Vagina (tissue), 2 donors: ENCODE data around the gene FSTL4. TPM values are rescaled to one million over a fixed set of nuclear protein-coding genes. Genes with fewer than 3 reads are reported as not detected.

Experiments
- DNase-seq, 2 donors: peaks; one replicate each; pipeline ENCODE4 v3.0.0-alpha.2; 2017; ENCODE audit errors: extremely low spot score in 2 of 2
- H3K27ac ChIP-seq: fragments of 200-600 bp; sonication (generic); one replicate; pipeline ENCODE4 v1.5.1; 2019
- H3K27me3 ChIP-seq: fragments of 200-600 bp; sonication (generic); one replicate; pipeline ENCODE4 v1.5.1; 2019
- H3K36me3 ChIP-seq, 2 donors: fragments of 200-600 bp; sonication (generic); one replicate each; pipeline ENCODE4 v1.5.1; 2017 to 2019
- H3K4me1 ChIP-seq: fragments of 200-600 bp; sonication (generic); one replicate; pipeline ENCODE4 v1.5.1; 2019
- H3K4me3 ChIP-seq, 2 donors: fragments of 200-600 bp; sonication (generic); 1 replicate in 1 of 2; 2 replicates in 1 of 2; pipeline ENCODE4 v1.5.1; 2016 to 2019
- H3K9me3 ChIP-seq: fragments of 200-600 bp; sonication (generic); one replicate; pipeline ENCODE4 v1.5.1; 2019
- CTCF ChIP-seq, 3 experiments: fragments of 450-650 bp in 2 of 3; fragments of 200-600 bp in 1 of 3; sonication (generic) in 1 of 3; IDR thresholded peaks; one replicate each; pipeline ENCODE4 v1.5.1; 2017 to 2019; ENCODE audit warnings: antibody characterized with exemption in 3 of 3, mild to moderate bottlenecking in 2 of 3, moderate library complexity in 2 of 3
- POLR2A ChIP-seq, 2 donors: fragments of 450-650 bp; IDR thresholded peaks; one replicate each; pipeline ENCODE4 v1.6.1; 2017; ENCODE audit warnings: antibody characterized with exemption in 2 of 2, mild to moderate bottlenecking in 2 of 2, moderate library complexity in 2 of 2
- POLR2AphosphoS5 ChIP-seq, 2 donors: sonication (generic); formaldehyde crosslinking; IDR thresholded peaks; one replicate each; pipeline ENCODE4 v1.9.0; 2017; ENCODE audit warnings: antibody characterized with exemption in 2 of 2, mild to moderate bottlenecking in 2 of 2, low read depth in 1 of 2; ENCODE audit not compliant: insufficient read depth in 1 of 2
- intact Hi-C: fragments of 100-400 bp; cut with DNase I; formaldehyde crosslinking; loops from one replicate; pipeline ENCODE4 v1.15.1; 2023
- total RNA-seq: library from RNA; depleted of rRNA; stranded (reverse); fragments of >200 nt; gene quantifications from one replicate; pipeline ENCODE4 v1.2.3, GENCODE V29; 2016

The FSTL4 gene
- total RNA-seq, 1 donor from 2014 or later, result 3.7 TPM

GRCh38 chr5:133265720-133266526, 346.4 kb downstream of the FSTL4 start:
- intact Hi-C loops, result no loop called here
- no peaks in the 10 kb centered on the region for H3K27me3 ChIP-seq
- no peak overlapping the region for H3K4me3 ChIP-seq
- no peaks in the 10 kb centered on the region for H3K36me3 ChIP-seq
- DNase-seq, result no peak
- TF ChIP-seq POLR2A (IDR thresholded peaks at IDR 0.05), result no peak
- no peak for TF ChIP-seq POLR2AphosphoS5 (IDR thresholded peaks at IDR 0.05; ENCODE audit: insufficient read depth in 1 of 2, low read depth in 1 of 2)
- TF ChIP-seq CTCF (IDR thresholded peaks at IDR 0.05), result no peak
- H3K4me1 ChIP-seq, result no peaks in the 10 kb centered on the region
- no peak overlapping the region for H3K27ac ChIP-seq
- H3K9me3 ChIP-seq, result no peaks in the 10 kb centered on the region

- no peak for TF ChIP-seq POLR2A (IDR thresholded peaks at IDR 0.05)
- TF ChIP-seq POLR2AphosphoS5 (IDR thresholded peaks at IDR 0.05; ENCODE audit: insufficient read depth in 1 of 2, low read depth in 1 of 2), result no peak
- TF ChIP-seq CTCF (IDR thresholded peaks at IDR 0.05), result no peak
- DNase-seq, result no peak
- H3K9me3 ChIP-seq, result no peaks in the 10 kb centered on the region
- intact Hi-C loops, result no loop called here
- no peaks in the 10 kb centered on the region for H3K27me3 ChIP-seq
- no peaks in the 10 kb centered on the region for H3K4me1 ChIP-seq
- H3K4me3 ChIP-seq, result no peak overlapping the region
- no peak overlapping the region for H3K27ac ChIP-seq
- no peaks in the 10 kb centered on the region for H3K36me3 ChIP-seq
These were observed 347.1 kb downstream of the FSTL4 start for GRCh38 chr5:133265257-133265656.

GRCh38 chr5:133262690-133263089, 349.7 kb downstream of the FSTL4 start:
- no peak for DNase-seq
- intact Hi-C loops, result no loop called here
- H3K27me3 ChIP-seq, result no peaks in the 10 kb centered on the region
- TF ChIP-seq POLR2AphosphoS5 (IDR thresholded peaks at IDR 0.05; ENCODE audit: insufficient read depth in 1 of 2, low read depth in 1 of 2), result no peak
- no peak for TF ChIP-seq CTCF (IDR thresholded peaks at IDR 0.05)
- TF ChIP-seq POLR2A (IDR thresholded peaks at IDR 0.05), result no peak
- H3K9me3 ChIP-seq, result no peaks in the 10 kb centered on the region
- no peaks in the 10 kb centered on the region for H3K4me1 ChIP-seq
- no peaks in the 10 kb centered on the region for H3K36me3 ChIP-seq
- H3K27ac ChIP-seq, result no peak overlapping the region
- H3K4me3 ChIP-seq, result no peak overlapping the region

- intact Hi-C loops, result no loop called here
- TF ChIP-seq POLR2AphosphoS5 (IDR thresholded peaks at IDR 0.05; ENCODE audit: insufficient read depth in 1 of 2, low read depth in 1 of 2), result no peak
- TF ChIP-seq POLR2A (IDR thresholded peaks at IDR 0.05), result no peak
- TF ChIP-seq CTCF (IDR thresholded peaks at IDR 0.05), result no peak
- Histone ChIP-seq H3K9me3 (no peaks in the 10 kb centered on the region), H3K27ac (no peak overlapping the region), H3K4me3 (no peak overlapping the region), H3K27me3 (no peaks in the 10 kb centered on the region), H3K4me1 (no peaks in the 10 kb centered on the region), H3K36me3 (no peaks in the 10 kb centered on the region)
- DNase-seq, result no peak
These were observed 350.3 kb downstream of the FSTL4 start for GRCh38 chr5:133261993-133262392.

- Histone ChIP-seq H3K36me3 (no peaks in the 10 kb centered on the region), H3K9me3 (no peaks in the 10 kb centered on the region), H3K27ac (no peak overlapping the region), H3K4me3 (no peak overlapping the region), H3K27me3 (no peaks in the 10 kb centered on the region), H3K4me1 (no peaks in the 10 kb centered on the region)
- intact Hi-C loops, result no loop called here
- TF ChIP-seq POLR2AphosphoS5 (IDR thresholded peaks at IDR 0.05; ENCODE audit: insufficient read depth in 1 of 2, low read depth in 1 of 2), result no peak
- DNase-seq, result no peak
These were observed 351.6 kb downstream of the FSTL4 start for GRCh38 chr5:133260715-133261114.
